Skeletal muscle tissue (tissue), 4 donors: ENCODE data around the gene TAF5. TPM values are rescaled to one million over a fixed set of nuclear protein-coding genes. Genes with fewer than 3 reads are reported as not detected.
"Not testable (repeated sequence)": the region's sequence is repeated elsewhere in the genome, so short reads cannot be mapped to it uniquely, and the experiment has no call there.

Experiments used
- H3K27ac ChIP-seq: one replicate; pipeline ENCODE4 v1.7.0; 2013; ENCODE audit warnings: mild to moderate bottlenecking, low read depth, low read length, inconsistent platforms
- H3K27me3 ChIP-seq, 3 donors: one replicate each; pipeline ENCODE4 v1.7.0; 2013; ENCODE audit warnings: low read length in 3 of 3; ENCODE audit not compliant: control insufficient read depth in 3 of 3, insufficient read depth in 3 of 3
- H3K36me3 ChIP-seq, 3 donors: one replicate each; pipeline ENCODE4 v1.7.0; 2013; ENCODE audit warnings: low read length in 3 of 3; ENCODE audit not compliant: control insufficient read depth in 3 of 3, insufficient read depth in 3 of 3
- H3K4me1 ChIP-seq, 3 donors: one replicate each; pipeline ENCODE4 v1.7.0; 2013; ENCODE audit warnings: low read length in 3 of 3, mild to moderate bottlenecking in 3 of 3; ENCODE audit not compliant: control insufficient read depth in 3 of 3, insufficient read depth in 3 of 3
- H3K4me3 ChIP-seq, 3 donors: one replicate each; pipeline ENCODE4 v1.7.0; 2013; ENCODE audit warnings: low read length in 3 of 3
- H3K9ac ChIP-seq, 3 donors: one replicate each; pipeline ENCODE4 v1.7.0; 2013; ENCODE audit warnings: low read length in 3 of 3, mild to moderate bottlenecking in 3 of 3, moderate library complexity in 2 of 3, low read depth in 1 of 3
- H3K9me3 ChIP-seq, 3 donors: one replicate each; pipeline ENCODE4 v1.7.0; 2013; ENCODE audit warnings: low read length in 3 of 3; ENCODE audit not compliant: control insufficient read depth in 3 of 3
- total RNA-seq: library from RNA; depleted of rRNA; stranded (reverse); fragments of >200 nt; gene quantifications from one replicate; pipeline ENCODE4 v1.2.3, GENCODE V29; 2014
- donor health status: Osteomylitis.

The TAF5 gene
- 3.7 TPM for total RNA-seq

GRCh38 chr10:103367782-103368518 lies at the start of gene TAF5:
Gene TAF5 (plus strand): TSS chr10:103367976. CDS start chr10:103367990, 14 bp downstream.
- Histone ChIP-seq H3K9ac (peak within 1 kb of the TSS; percentile 84 to 92 (median 91)), H3K4me1 (peaks cover 5 to 17% (median 12%) of the 10 kb centered on the region in 3 donors), H3K27me3 (no peaks in the 10 kb centered on the region), H3K4me3 (peak within 1 kb of the TSS; percentile 65 to 99 (median 89)), H3K27ac (peak within 1 kb of the TSS; percentile 76), H3K36me3 (no peaks in the 10 kb centered on the region), H3K9me3 (no peaks in the 10 kb centered on the region)

GRCh38 chr10:103327906-103328305 lies 39.9 kb upstream of the TAF5 start:
- Histone ChIP-seq H3K4me1 (no peaks in the 10 kb centered on the region), H3K27ac (no peak overlapping the region), H3K9me3 (no peaks in the 10 kb centered on the region), H3K4me3 (no peak overlapping the region), H3K36me3 (peaks cover 0 to 13% (median 13%) of the 10 kb centered on the region in 3 donors), H3K27me3 (no peaks in the 10 kb centered on the region), H3K9ac (no peak overlapping the region)

GRCh38 chr10:103333934-103334520 lies 33.7 kb upstream of the TAF5 start:
- peaks cover 8 to 12% (median 9%) of the 10 kb centered on the region in 3 donors for H3K36me3 ChIP-seq
- H3K27ac ChIP-seq = no peak overlapping the region
- no peaks in the 10 kb centered on the region for H3K27me3 ChIP-seq
- H3K4me3 ChIP-seq = no peak overlapping the region
- H3K4me1 ChIP-seq = no peaks in the 10 kb centered on the region
- H3K9me3 ChIP-seq = no peaks in the 10 kb centered on the region
- no peak overlapping the region for H3K9ac ChIP-seq

GRCh38 chr10:103334567-103334966 lies 33.2 kb upstream of the TAF5 start:
- Histone ChIP-seq H3K36me3 (peaks cover 11 to 15% (median 14%) of the 10 kb centered on the region in 3 donors), H3K4me3 (no peak overlapping the region), H3K27me3 (no peaks in the 10 kb centered on the region), H3K9ac (no peak overlapping the region), H3K9me3 (no peaks in the 10 kb centered on the region), H3K4me1 (no peaks in the 10 kb centered on the region), H3K27ac (no peak overlapping the region)

GRCh38 chr10:103336370-103336769 lies 31.4 kb upstream of the TAF5 start:
- no peak overlapping the region for H3K27ac ChIP-seq
- H3K36me3 ChIP-seq = peaks cover 10 to 15% (median 15%) of the 10 kb centered on the region in 3 donors
- no peaks in the 10 kb centered on the region for H3K27me3 ChIP-seq
- no peaks in the 10 kb centered on the region for H3K9me3 ChIP-seq
- H3K9ac ChIP-seq = no peak overlapping the region
- no peaks in the 10 kb centered on the region for H3K4me1 ChIP-seq
- no peak overlapping the region for H3K4me3 ChIP-seq

GRCh38 chr10:103350175-103350516 lies 17.6 kb upstream of the TAF5 start:
- peak overlapping the region; percentile 56 for H3K27ac ChIP-seq
- peak overlapping the region; percentile 74 to 85 (median 83) for H3K9ac ChIP-seq
- H3K27me3 ChIP-seq = no peaks in the 10 kb centered on the region
- peaks cover 0 to 8% (median 7%) of the 10 kb centered on the region in 3 donors for H3K4me1 ChIP-seq
- peaks cover 14 to 17% (median 14%) of the 10 kb centered on the region in 3 donors for H3K36me3 ChIP-seq
- H3K9me3 ChIP-seq = no peaks in the 10 kb centered on the region
- peak overlapping the region; percentile 64 to 88 (median 79) for H3K4me3 ChIP-seq

GRCh38 chr10:103350517-103351260 lies 17.1 kb upstream of the TAF5 start, which contains the start of gene PCGF6:
Gene PCGF6 (minus strand): TSS chr10:103351140. CDS start chr10:103351066, 74 bp downstream.
- peak within 1 kb of the TSS; percentile 56 for H3K27ac ChIP-seq

GRCh38 chr10:103353281-103353680 lies 14.5 kb upstream of the TAF5 start:
- H3K4me1 ChIP-seq = peaks cover 0 to 8% (median 7%) of the 10 kb centered on the region in 3 donors
- H3K9me3 ChIP-seq = no peaks in the 10 kb centered on the region
- no peaks in the 10 kb centered on the region for H3K27me3 ChIP-seq
- no peak overlapping the region for H3K4me3 ChIP-seq
- peaks cover 0 to 2% (median 0%) of the 10 kb centered on the region in 3 donors for H3K36me3 ChIP-seq
- H3K9ac ChIP-seq = no peak overlapping the region
- no peak overlapping the region for H3K27ac ChIP-seq

More at GRCh38 chr10:103350517-103351260, 17.1 kb upstream of the TAF5 start, which contains the start of gene PCGF6:
- Histone ChIP-seq H3K9me3 (no peaks in the 10 kb centered on the region), H3K4me1 (peaks cover 0 to 8% (median 7%) of the 10 kb centered on the region in 3 donors), H3K36me3 (peaks cover 11 to 13% (median 12%) of the 10 kb centered on the region in 3 donors), H3K27me3 (no peaks in the 10 kb centered on the region), H3K9ac (peak within 1 kb of the TSS; percentile 83 to 87 (median 85)), H3K4me3 (peak within 1 kb of the TSS; percentile 64 to 88 (median 79))

- H3K4me1 ChIP-seq, H3K27ac ChIP-seq, H3K4me3 ChIP-seq, H3K27me3 ChIP-seq, H3K9ac ChIP-seq, H3K36me3 ChIP-seq, H3K9me3 ChIP-seq: not testable (repeated sequence)
These were observed 13.2 kb upstream of the TAF5 start for GRCh38 chr10:103354567-103354966.
